Measurements from ENCODE around the gene SLC51B.
"Not testable (repeated sequence)": the region's sequence is repeated elsewhere in the genome, so short reads cannot be mapped to it uniquely, and the experiment has no call there.

SLC51B gene

GRCh38 chr15:65096481-65097385, 51.5 kb downstream of the SLC51B start:
- no peak overlapping the region for H3K4me3 ChIP-seq (ENCODE audit: low read depth in 1 of 2, low read length in 2 of 2)
- no peaks in the 10 kb centered on the region for H3K27me3 ChIP-seq (ENCODE audit: control insufficient read depth in 1 of 2, insufficient read depth in 2 of 2, low read length in 2 of 2)
- peaks cover 22 to 23% of the 10 kb centered on the region in 2 donors for H3K4me1 ChIP-seq (ENCODE audit: control insufficient read depth in 1 of 2, insufficient read depth in 2 of 2, low read length in 2 of 2)
- H3K36me3 ChIP-seq (ENCODE audit: control insufficient read depth in 1 of 2, insufficient read depth in 2 of 2, low read length in 2 of 2), result peaks cover 20 to 29% of the 10 kb centered on the region in 2 donors
- no peak overlapping the region for H3K27ac ChIP-seq (ENCODE audit: low read depth, low read length)
- no peaks in the 10 kb centered on the region for H3K9me3 ChIP-seq (ENCODE audit: control insufficient read depth in 1 of 2, low read length in 2 of 2)
- no peak overlapping the region for H3K9ac ChIP-seq (ENCODE audit: low read depth in 1 of 2, low read length in 2 of 2)

- no peak overlapping the region for H3K9ac ChIP-seq (ENCODE audit: low read depth in 1 of 2, low read length in 2 of 2)
- no peak overlapping the region for H3K27ac ChIP-seq (ENCODE audit: low read depth, low read length)
- H3K27me3 ChIP-seq (ENCODE audit: control insufficient read depth in 1 of 2, insufficient read depth in 2 of 2, low read length in 2 of 2), result no peaks in the 10 kb centered on the region
- no peaks in the 10 kb centered on the region for H3K9me3 ChIP-seq (ENCODE audit: control insufficient read depth in 1 of 2, low read length in 2 of 2)
- peaks cover 20 to 29% of the 10 kb centered on the region in 2 donors for H3K36me3 ChIP-seq (ENCODE audit: control insufficient read depth in 1 of 2, insufficient read depth in 2 of 2, low read length in 2 of 2)
- peaks cover 22 to 23% of the 10 kb centered on the region in 2 donors for H3K4me1 ChIP-seq (ENCODE audit: control insufficient read depth in 1 of 2, insufficient read depth in 2 of 2, low read length in 2 of 2)
- no peak overlapping the region for H3K4me3 ChIP-seq (ENCODE audit: low read depth in 1 of 2, low read length in 2 of 2)
These were observed 52.6 kb downstream of the SLC51B start for GRCh38 chr15:65097651-65098263.

DNA sequence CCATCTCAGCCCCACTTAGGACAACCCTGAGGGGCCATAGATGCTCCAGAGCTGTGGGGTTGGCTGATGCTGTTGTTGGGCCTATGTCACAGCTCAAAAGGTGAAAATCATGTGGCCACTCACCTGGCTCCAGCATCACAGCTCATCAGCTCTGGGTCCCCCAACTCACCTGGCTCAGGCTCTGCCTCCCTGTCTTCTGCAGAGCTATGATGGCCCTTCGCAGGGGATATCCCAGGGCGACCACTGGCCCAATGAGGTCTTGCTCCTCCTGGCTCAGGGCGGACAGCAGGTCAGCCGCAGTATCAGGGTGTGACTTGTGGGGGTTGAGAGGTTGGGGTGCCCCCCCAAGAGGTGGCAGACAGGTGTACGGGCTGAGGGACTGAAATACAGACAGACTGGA, 54.1 kb downstream of the SLC51B start:
- no peak overlapping the region for H3K27ac ChIP-seq (ENCODE audit: low read depth, low read length)
- H3K9ac ChIP-seq (ENCODE audit: low read depth in 1 of 2, low read length in 2 of 2), result no peak overlapping the region
- peaks cover 18 to 19% of the 10 kb centered on the region in 2 donors for H3K4me1 ChIP-seq (ENCODE audit: control insufficient read depth in 1 of 2, insufficient read depth in 2 of 2, low read length in 2 of 2)
- peaks cover 25 to 35% of the 10 kb centered on the region in 2 donors for H3K36me3 ChIP-seq (ENCODE audit: control insufficient read depth in 1 of 2, insufficient read depth in 2 of 2, low read length in 2 of 2)
- no peaks in the 10 kb centered on the region for H3K9me3 ChIP-seq (ENCODE audit: control insufficient read depth in 1 of 2, low read length in 2 of 2)
- no peaks in the 10 kb centered on the region for H3K27me3 ChIP-seq (ENCODE audit: control insufficient read depth in 1 of 2, insufficient read depth in 2 of 2, low read length in 2 of 2)
- H3K4me3 ChIP-seq (ENCODE audit: low read depth in 1 of 2, low read length in 2 of 2), result no peak overlapping the region

GRCh38 chr15:65099801-65100200, 54.6 kb downstream of the SLC51B start:
- H3K27me3 ChIP-seq (ENCODE audit: control insufficient read depth in 1 of 2, insufficient read depth in 2 of 2, low read length in 2 of 2); H3K9ac ChIP-seq (ENCODE audit: low read depth in 1 of 2, low read length in 2 of 2); H3K27ac ChIP-seq (ENCODE audit: low read depth, low read length); H3K9me3 ChIP-seq (ENCODE audit: control insufficient read depth in 1 of 2, low read length in 2 of 2); H3K4me3 ChIP-seq (ENCODE audit: low read depth in 1 of 2, low read length in 2 of 2): not testable (repeated sequence)
- Histone ChIP-seq H3K4me1 (ENCODE audit: control insufficient read depth in 1 of 2, insufficient read depth in 2 of 2, low read length in 2 of 2) (peaks cover 13 to 16% of the 10 kb centered on the region in 2 donors), H3K36me3 (ENCODE audit: control insufficient read depth in 1 of 2, insufficient read depth in 2 of 2, low read length in 2 of 2) (peaks cover 25 to 35% of the 10 kb centered on the region in 2 donors)

- Histone ChIP-seq H3K4me3 (ENCODE audit: low read depth in 1 of 2, low read length in 2 of 2) (no peak overlapping the region), H3K9ac (ENCODE audit: low read depth in 1 of 2, low read length in 2 of 2) (no peak overlapping the region), H3K36me3 (ENCODE audit: control insufficient read depth in 1 of 2, insufficient read depth in 2 of 2, low read length in 2 of 2) (peaks cover 25 to 35% of the 10 kb centered on the region in 2 donors), H3K27me3 (ENCODE audit: control insufficient read depth in 1 of 2, insufficient read depth in 2 of 2, low read length in 2 of 2) (no peaks in the 10 kb centered on the region), H3K27ac (ENCODE audit: low read depth, low read length) (no peak overlapping the region), H3K9me3 (ENCODE audit: control insufficient read depth in 1 of 2, low read length in 2 of 2) (no peaks in the 10 kb centered on the region), H3K4me1 (ENCODE audit: control insufficient read depth in 1 of 2, insufficient read depth in 2 of 2, low read length in 2 of 2) (peaks cover 7 to 9% of the 10 kb centered on the region in 2 donors)
These were observed 55.3 kb downstream of the SLC51B start for GRCh38 chr15:65100442-65100841.

DNA sequence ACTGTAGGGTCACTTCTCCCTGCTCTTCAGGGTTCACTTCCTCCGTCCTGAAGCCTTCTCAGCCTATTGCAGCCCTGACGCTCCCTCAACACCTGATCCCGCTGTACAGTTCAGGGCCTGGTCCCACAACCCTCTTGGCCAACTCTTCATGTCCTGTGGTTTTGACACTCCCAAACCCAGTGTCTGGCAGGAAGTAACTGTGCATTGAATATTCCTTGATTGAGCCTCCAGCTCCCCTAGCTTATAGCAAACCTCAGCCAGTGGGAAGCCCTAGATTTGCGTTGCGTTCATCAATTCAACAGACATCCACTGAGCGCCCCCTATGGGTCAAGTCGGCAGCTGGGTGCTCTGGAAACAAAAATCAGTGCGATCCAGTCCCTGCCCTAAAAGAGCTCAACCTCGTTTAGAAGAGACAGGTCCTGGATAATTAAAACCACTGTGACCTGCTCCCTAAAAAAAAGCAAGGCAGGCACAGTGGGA, 56.3 kb downstream of the SLC51B start:
- H3K4me3 ChIP-seq (ENCODE audit: low read depth in 1 of 2, low read length in 2 of 2), result no peak overlapping the region
- H3K36me3 ChIP-seq (ENCODE audit: control insufficient read depth in 1 of 2, insufficient read depth in 2 of 2, low read length in 2 of 2), result peaks cover 25 to 43% of the 10 kb centered on the region in 2 donors
- no peaks in the 10 kb centered on the region for H3K27me3 ChIP-seq (ENCODE audit: control insufficient read depth in 1 of 2, insufficient read depth in 2 of 2, low read length in 2 of 2)
- peaks cover 0 to 8% of the 10 kb centered on the region in 2 donors for H3K4me1 ChIP-seq (ENCODE audit: control insufficient read depth in 1 of 2, insufficient read depth in 2 of 2, low read length in 2 of 2)
- H3K9me3 ChIP-seq (ENCODE audit: control insufficient read depth in 1 of 2, low read length in 2 of 2), result no peaks in the 10 kb centered on the region
- H3K27ac ChIP-seq (ENCODE audit: low read depth, low read length), result no peak overlapping the region
- H3K9ac ChIP-seq (ENCODE audit: low read depth in 1 of 2, low read length in 2 of 2), result no peak overlapping the region

DNA sequence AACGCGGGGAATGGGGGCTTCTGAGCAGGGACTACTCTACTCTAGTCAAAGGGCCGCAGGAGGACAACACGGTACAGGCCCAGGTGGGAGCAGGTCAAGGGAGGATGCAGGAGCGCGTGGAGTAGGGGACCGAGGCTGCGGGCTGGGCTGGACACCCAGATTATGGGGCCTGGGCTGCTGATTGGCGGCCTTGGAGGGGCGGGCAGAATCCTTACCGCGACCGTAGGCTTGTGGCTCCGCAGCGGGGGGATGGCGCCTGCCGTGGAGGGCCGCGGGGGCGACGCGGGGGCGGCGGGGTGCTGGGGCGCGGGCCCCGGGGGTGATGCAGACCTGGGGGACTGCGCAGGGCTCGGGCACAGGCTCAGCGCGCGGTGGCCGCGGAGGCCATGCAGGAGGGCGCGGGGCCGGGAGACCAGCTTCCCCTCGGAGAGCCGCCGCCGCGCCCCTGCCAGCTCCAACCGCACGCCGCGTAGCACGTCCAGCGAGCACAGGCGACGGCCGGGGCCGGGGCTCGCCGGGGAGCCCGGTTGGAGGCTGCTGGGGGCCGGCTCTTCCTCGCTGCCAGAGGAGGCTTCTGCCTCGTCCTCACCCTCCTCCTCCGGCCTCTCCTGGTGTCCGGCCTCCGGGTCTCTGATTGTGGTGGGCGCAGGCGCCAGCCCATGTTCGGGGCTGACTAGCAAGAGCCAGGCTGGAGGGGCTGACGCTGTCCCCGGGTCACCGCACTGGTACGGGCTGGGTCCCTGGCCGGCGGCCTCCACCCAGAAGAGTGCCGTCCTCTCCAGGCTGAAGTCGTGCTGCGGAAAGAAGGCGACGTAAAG, 56.9 kb downstream of the SLC51B start:
- Histone ChIP-seq H3K9ac (ENCODE audit: low read depth in 1 of 2, low read length in 2 of 2) (no peak overlapping the region), H3K9me3 (ENCODE audit: control insufficient read depth in 1 of 2, low read length in 2 of 2) (no peaks in the 10 kb centered on the region), H3K27me3 (ENCODE audit: control insufficient read depth in 1 of 2, insufficient read depth in 2 of 2, low read length in 2 of 2) (no peaks in the 10 kb centered on the region), H3K36me3 (ENCODE audit: control insufficient read depth in 1 of 2, insufficient read depth in 2 of 2, low read length in 2 of 2) (peaks cover 25 to 43% of the 10 kb centered on the region in 2 donors), H3K4me1 (ENCODE audit: control insufficient read depth in 1 of 2, insufficient read depth in 2 of 2, low read length in 2 of 2) (peaks cover 0 to 8% of the 10 kb centered on the region in 2 donors), H3K27ac (ENCODE audit: low read depth, low read length) (no peak overlapping the region), H3K4me3 (ENCODE audit: low read depth in 1 of 2, low read length in 2 of 2) (no peak overlapping the region)

DNA sequence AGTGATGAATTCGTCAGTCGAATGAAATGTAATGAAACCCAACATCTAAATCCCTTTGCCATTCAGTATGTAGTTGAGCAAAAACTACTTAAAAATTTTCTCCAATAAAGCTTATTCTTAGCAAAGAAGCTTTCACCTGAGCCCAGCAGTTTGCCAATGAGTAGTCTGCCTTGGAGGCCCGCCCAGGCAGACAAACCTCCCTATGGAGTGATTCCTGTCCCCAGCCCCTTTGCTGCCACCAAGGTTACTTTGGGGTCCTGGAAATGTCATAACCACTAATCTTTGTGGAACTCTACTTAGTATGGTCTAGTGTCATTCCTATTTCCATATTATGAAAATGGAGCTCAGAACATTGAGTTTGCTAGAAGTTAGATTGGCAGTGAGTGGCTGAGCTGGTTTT, 57.7 kb downstream of the SLC51B start:
- Histone ChIP-seq H3K4me3 (ENCODE audit: low read depth in 1 of 2, low read length in 2 of 2) (no peak overlapping the region), H3K9me3 (ENCODE audit: control insufficient read depth in 1 of 2, low read length in 2 of 2) (no peaks in the 10 kb centered on the region), H3K4me1 (ENCODE audit: control insufficient read depth in 1 of 2, insufficient read depth in 2 of 2, low read length in 2 of 2) (peaks cover 0 to 8% of the 10 kb centered on the region in 2 donors), H3K27ac (ENCODE audit: low read depth, low read length) (no peak overlapping the region), H3K27me3 (ENCODE audit: control insufficient read depth in 1 of 2, insufficient read depth in 2 of 2, low read length in 2 of 2) (no peaks in the 10 kb centered on the region), H3K36me3 (ENCODE audit: control insufficient read depth in 1 of 2, insufficient read depth in 2 of 2, low read length in 2 of 2) (peaks cover 23 to 40% of the 10 kb centered on the region in 2 donors), H3K9ac (ENCODE audit: low read depth in 1 of 2, low read length in 2 of 2) (no peak overlapping the region)
